Duodenal mucosa (tissue), 2 donors: ENCODE results near the gene ICAM3.
A peak's percentile ranks its signal among the peaks of the same experiment; 100 is the strongest.

ENCODE experiments used
- H3K27ac ChIP-seq: one replicate; pipeline ENCODE4 v1.7.0; 2013; ENCODE audit warnings: low read depth, low read length
- H3K27me3 ChIP-seq, 2 donors: one replicate each; pipeline ENCODE4 v1.7.0; 2013; ENCODE audit warnings: low read length in 2 of 2, control low read depth in 1 of 2; ENCODE audit not compliant: insufficient read depth in 2 of 2, control insufficient read depth in 1 of 2
- H3K36me3 ChIP-seq, 2 donors: one replicate each; pipeline ENCODE4 v1.7.0; 2013; ENCODE audit warnings: low read length in 2 of 2, control low read depth in 1 of 2; ENCODE audit not compliant: insufficient read depth in 2 of 2, control insufficient read depth in 1 of 2
- H3K4me1 ChIP-seq, 2 donors: one replicate each; pipeline ENCODE4 v1.7.0; 2013; ENCODE audit warnings: low read length in 2 of 2, control low read depth in 1 of 2; ENCODE audit not compliant: insufficient read depth in 2 of 2, control insufficient read depth in 1 of 2
- H3K4me3 ChIP-seq, 2 donors: one replicate each; pipeline ENCODE4 v1.7.0; 2013; ENCODE audit warnings: low read length in 2 of 2, low read depth in 1 of 2
- H3K9ac ChIP-seq, 2 donors: one replicate each; pipeline ENCODE4 v1.7.0; 2013; ENCODE audit warnings: low read length in 2 of 2, low read depth in 1 of 2
- H3K9me3 ChIP-seq, 2 donors: one replicate each; pipeline ENCODE4 v1.7.0; 2013; ENCODE audit warnings: low read length in 2 of 2, control low read depth in 1 of 2; ENCODE audit not compliant: control insufficient read depth in 1 of 2

The ICAM3 gene

GRCh38 chr19:10306327-10306726 is 33.1 kb downstream of the ICAM3 start:
- Histone ChIP-seq H3K27me3 (no peaks in the 10 kb centered on the region), H3K9me3 (no peaks in the 10 kb centered on the region), H3K4me3 (no peak overlapping the region), H3K36me3 (no peaks in the 10 kb centered on the region), H3K27ac (no peak overlapping the region), H3K9ac (no peak overlapping the region), H3K4me1 (no peaks in the 10 kb centered on the region)

GRCh38 chr19:10305139-10305806 is 34.2 kb downstream of the ICAM3 start:
- no peak overlapping the region for H3K4me3 ChIP-seq
- no peak overlapping the region for H3K27ac ChIP-seq
- H3K9me3 ChIP-seq: no peaks in the 10 kb centered on the region

GRCh38 chr19:10299545-10300458 is 39.6 kb downstream of the ICAM3 start:
- Histone ChIP-seq H3K36me3 (no peaks in the 10 kb centered on the region), H3K9ac (no peak overlapping the region), H3K27ac (no peak overlapping the region), H3K27me3 (peaks cover 7 to 14% of the 10 kb centered on the region in 2 donors), H3K9me3 (no peaks in the 10 kb centered on the region), H3K4me1 (peaks cover 12% of the 10 kb centered on the region in 2 donors), H3K4me3 (no peak overlapping the region)

More at GRCh38 chr19:10305139-10305806, 34.2 kb downstream of the ICAM3 start:
- no peak overlapping the region for H3K9ac ChIP-seq
- no peaks in the 10 kb centered on the region for H3K4me1 ChIP-seq
- no peaks in the 10 kb centered on the region for H3K36me3 ChIP-seq
- H3K27me3 ChIP-seq: no peaks in the 10 kb centered on the region

GRCh38 chr19:10295847-10296591 is 43.4 kb downstream of the ICAM3 start:
- Histone ChIP-seq H3K27me3 (peaks cover 42 to 50% of the 10 kb centered on the region in 2 donors), H3K9me3 (no peaks in the 10 kb centered on the region)

GRCh38 chr19:10295305-10295846 is 44.0 kb downstream of the ICAM3 start:
- peak overlapping the region; percentile 63 to 66 for H3K4me3 ChIP-seq
- peaks cover 49 to 56% of the 10 kb centered on the region in 2 donors for H3K27me3 ChIP-seq
- peaks cover 27 to 43% of the 10 kb centered on the region in 2 donors for H3K4me1 ChIP-seq

More at GRCh38 chr19:10295847-10296591, 43.4 kb downstream of the ICAM3 start:
- H3K36me3 ChIP-seq: no peaks in the 10 kb centered on the region
- H3K4me3 ChIP-seq: peak overlapping the region; percentile 63 to 66
- H3K9ac ChIP-seq: no peak overlapping the region
- H3K4me1 ChIP-seq: peaks cover 27 to 36% of the 10 kb centered on the region in 2 donors
- no peak overlapping the region for H3K27ac ChIP-seq

GRCh38 chr19:10294368-10294697 is 45.1 kb downstream of the ICAM3 start:
- Histone ChIP-seq H3K4me1 (peaks cover 27 to 52% of the 10 kb centered on the region in 2 donors), H3K9ac (no peak overlapping the region), H3K36me3 (no peaks in the 10 kb centered on the region), H3K9me3 (no peaks in the 10 kb centered on the region), H3K27ac (no peak overlapping the region), H3K27me3 (peaks cover 57 to 62% of the 10 kb centered on the region in 2 donors), H3K4me3 (no peak overlapping the region)

More at GRCh38 chr19:10295305-10295846, 44.0 kb downstream of the ICAM3 start:
- Histone ChIP-seq H3K9me3 (no peaks in the 10 kb centered on the region), H3K9ac (no peak overlapping the region), H3K36me3 (no peaks in the 10 kb centered on the region), H3K27ac (no peak overlapping the region)

GRCh38 chr19:10293637-10294367 is 45.6 kb downstream of the ICAM3 start:
- Histone ChIP-seq H3K4me1 (peaks cover 27 to 58% of the 10 kb centered on the region in 2 donors), H3K4me3 (no peak overlapping the region), H3K27me3 (peaks cover 62 to 68% of the 10 kb centered on the region in 2 donors), H3K9ac (no peak overlapping the region), H3K36me3 (no peaks in the 10 kb centered on the region), H3K27ac (no peak overlapping the region), H3K9me3 (no peaks in the 10 kb centered on the region)

GRCh38 chr19:10292789-10293636 is 46.4 kb downstream of the ICAM3 start:
- Histone ChIP-seq H3K27ac (no peak overlapping the region), H3K27me3 (peaks cover 68 to 70% of the 10 kb centered on the region in 2 donors), H3K4me1 (peaks cover 27 to 64% of the 10 kb centered on the region in 2 donors), H3K9ac (peak overlapping the region in 1 of 2 donors; percentile 43), H3K36me3 (no peaks in the 10 kb centered on the region), H3K4me3 (peak overlapping the region; percentile 48 to 68), H3K9me3 (no peaks in the 10 kb centered on the region)
